GM18868 (cell line): Measurements from ENCODE around the gene LXN.

Experiments used
- ATAC-seq: cut with Tn5 transposase; IDR thresholded peaks from one replicate; pipeline ENCODE4 v1.9.1; 2021; ENCODE audit warnings: mild to moderate bottlenecking, moderate library complexity; ENCODE audit not compliant: unreplicated experiment

Gene LXN

DNA sequence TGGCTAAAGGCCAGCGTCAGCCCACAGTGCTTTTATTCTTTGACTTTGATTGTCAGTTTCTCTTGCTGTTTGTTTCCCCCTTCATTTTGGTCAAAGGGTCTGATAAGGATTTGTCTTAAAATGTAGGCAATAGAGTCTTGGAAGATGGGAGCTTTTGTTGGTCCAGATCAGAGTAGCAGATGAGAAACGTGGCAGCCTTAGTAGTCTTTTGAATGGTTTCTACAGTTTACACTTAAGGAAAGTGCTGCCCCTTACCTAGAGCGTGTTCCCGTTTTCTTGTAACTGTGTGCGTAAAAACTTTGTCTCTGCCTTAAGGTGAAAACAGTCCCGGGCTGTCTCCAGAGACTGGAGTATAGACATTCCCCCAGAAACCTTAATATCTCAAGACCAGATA, 630 bp downstream of the LXN start:
- ATAC-seq = peak; percentile 3

DNA sequence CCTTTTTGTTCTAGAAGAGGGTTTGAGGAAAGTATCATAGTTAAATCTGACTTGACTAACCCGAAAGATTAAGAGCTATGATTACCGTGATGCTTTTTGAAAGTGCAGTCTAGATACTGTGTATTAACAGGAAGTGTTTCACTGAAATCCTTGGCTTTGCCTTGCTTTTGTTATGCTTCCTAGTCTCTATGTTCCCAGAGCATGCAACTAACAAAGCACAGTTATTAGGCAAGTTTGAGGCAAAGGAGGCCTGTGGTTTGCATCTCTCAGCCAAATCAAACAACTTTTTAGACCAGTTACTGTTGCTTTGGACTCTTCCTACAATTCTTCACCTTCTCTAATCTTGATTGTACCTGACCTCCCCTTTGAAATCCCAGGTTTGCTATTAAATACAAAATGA, 3.9 kb downstream of the LXN start:
- ATAC-seq = no peak

DNA sequence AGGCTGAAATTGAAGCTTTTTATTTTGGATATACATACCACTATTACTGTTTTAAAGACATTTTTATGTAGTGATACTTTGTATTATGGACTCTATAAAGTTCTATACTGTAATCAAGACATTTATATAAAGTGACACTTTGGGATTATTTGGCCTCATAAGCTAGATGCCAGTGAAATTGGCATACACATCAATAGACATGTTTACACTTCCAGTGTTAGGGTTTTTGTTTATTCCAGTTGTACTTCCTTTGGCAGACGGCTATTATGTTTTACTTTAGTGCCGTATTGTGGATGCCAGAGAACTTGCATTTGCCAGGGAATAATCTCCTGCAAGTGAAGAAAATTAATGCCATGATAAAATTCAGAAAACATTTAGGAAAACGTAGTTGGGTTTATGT, 6.0 kb downstream of the LXN start:
- ATAC-seq = no peak

- no peak for ATAC-seq
Measured at GRCh38 chr3:158663832-158664231, 8.6 kb downstream of the LXN start.

- no peak for ATAC-seq
Measured at GRCh38 chr3:158663246-158663645, 9.2 kb downstream of the LXN start.

- no peak for ATAC-seq
Measured at GRCh38 chr3:158660711-158661110, 11.7 kb downstream of the LXN start.

DNA sequence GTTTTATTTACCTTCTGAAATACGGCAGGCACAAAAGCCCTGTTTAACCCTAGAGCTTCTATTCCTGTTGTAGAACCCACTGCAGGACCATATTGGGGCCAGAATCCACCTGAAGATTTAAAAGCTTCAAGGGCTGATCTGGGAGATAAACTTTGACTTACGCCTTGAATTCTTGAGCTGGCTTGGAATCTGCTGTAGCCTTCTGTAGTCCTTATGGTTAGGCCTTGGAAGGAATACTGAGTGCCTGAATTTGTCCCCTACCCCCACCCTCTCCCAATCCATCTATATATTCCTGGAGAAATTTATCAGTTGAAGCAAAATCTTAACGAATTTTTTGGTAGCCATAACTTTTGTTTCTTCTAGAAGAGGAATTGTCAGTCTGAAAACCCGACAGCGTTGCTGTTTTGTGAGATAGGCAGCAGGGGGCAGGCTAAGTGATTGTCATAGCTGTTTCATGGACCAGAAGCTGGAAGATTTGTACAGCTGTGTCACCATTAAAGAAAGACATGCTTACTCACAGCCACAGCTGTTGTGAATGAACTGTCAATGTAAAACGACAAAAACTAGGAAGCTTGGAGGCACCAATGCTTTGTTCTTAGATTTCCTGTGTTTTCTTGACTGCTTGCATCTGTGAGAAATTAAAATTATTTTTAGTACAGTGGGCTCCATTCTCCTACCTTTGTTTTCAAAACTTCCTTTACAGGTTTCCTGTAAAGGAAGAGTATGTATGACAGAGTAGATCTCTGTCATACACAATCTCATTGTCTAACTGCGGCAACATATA, 12.8 kb downstream of the LXN start:
- peak; percentile 96 for ATAC-seq

- no peak for ATAC-seq
Measured at GRCh38 chr3:158658889-158659288, 13.6 kb downstream of the LXN start.

GRCh38 chr3:158652463-158652862, 20.0 kb downstream of the LXN start:
- ATAC-seq = no peak

- ATAC-seq = no peak
Measured at GRCh38 chr3:158651192-158651591, 21.3 kb downstream of the LXN start.

GRCh38 chr3:158649791-158650190, 22.7 kb downstream of the LXN start:
- ATAC-seq = no peak

DNA sequence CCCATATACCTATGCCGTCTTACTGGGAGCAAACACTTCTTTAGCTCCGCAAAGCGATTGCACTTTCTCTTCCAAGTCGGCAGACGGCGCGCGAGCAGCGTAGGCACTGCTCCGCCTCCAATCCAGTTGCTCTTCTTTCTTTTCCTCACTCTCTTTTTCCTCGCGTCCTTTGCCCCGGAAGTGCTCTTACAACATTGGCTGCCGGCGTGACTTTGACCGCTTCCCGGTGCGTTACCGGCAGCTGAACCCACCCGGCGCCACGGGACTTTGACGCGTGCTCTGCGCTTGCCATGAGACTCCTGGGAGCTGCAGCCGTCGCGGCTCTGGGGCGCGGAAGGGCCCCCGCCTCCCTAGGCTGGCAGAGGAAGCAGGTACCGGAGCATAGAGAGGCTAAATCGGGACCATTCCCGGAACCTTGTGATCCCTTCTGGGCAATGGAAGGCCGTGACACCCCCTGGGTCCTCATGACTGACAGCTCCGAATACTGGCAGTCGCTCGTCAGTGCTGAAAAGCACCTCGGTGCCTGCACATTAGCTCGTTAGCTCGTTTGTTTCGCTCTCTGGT, 28.0 kb downstream of the LXN start, which contains the start of gene GFM1:
GFM1 (plus strand) TSS at position 183 of the 564 bp plus-strand sequence; CDS start at position 291, 108 bp downstream.
- peak; percentile 98 for ATAC-seq

- no peak for ATAC-seq
Measured at GRCh38 chr3:158642474-158643210, 29.8 kb downstream of the LXN start.

DNA sequence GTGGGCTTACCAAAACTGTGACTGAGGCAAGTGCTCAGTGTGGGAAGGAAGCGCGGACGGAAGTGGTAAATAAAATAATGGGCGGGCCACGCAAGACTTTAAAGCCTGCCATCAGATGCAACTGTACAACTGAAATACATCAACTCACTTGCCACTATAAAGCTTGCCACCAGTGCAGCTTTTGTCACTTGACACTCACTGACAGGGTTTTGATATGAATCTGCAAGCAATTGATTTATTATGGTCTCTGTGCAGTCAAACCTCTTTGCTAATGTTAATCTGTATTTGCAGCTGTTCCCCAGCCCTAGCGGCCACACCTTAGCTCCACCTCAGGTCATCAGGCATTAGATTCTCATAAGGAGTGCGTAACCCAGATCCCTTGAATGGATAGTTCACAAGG, 30.4 kb downstream of the LXN start:
- no peak for ATAC-seq

DNA sequence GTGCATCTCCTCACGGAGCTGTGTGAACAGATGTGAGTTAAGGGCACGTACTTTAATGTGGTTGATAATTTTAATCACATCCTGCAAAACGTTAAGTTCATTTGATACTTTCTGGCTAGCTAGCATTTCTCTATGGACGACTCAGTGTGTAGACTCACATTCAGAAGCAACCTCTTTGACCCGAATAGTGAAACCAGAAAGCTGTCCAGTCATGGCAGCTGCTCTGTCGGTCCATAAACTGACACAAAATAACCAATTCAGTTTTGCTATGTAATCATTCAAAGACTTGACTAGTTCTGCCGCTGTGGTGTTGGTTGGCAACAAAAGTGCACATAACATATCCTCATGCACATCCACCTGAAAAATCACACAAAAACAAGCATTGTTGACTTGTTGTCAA, 31.8 kb downstream of the LXN start:
- ATAC-seq = no peak

- no peak for ATAC-seq
Measured at GRCh38 chr3:158631981-158632380, 40.5 kb downstream of the LXN start.

DNA sequence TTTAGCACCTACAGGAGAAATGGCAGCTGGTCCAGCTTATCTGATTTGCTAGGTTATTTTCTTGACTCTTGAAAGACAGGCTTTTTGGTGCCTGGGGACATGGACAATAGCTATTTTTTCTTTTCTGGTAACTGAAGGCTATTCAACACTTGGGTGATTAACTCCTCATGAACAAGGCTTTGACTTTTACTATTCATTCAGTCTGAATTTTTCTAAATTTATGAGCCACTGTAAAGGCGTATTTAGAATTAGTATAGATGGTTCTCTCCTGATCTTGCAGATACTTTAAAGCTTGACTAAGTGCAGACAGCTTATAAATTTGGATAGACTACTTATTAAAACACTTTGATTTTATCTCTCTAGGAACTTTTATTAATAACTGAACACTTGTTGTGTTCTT, 46.6 kb downstream of the LXN start:
- ATAC-seq = no peak

GRCh38 chr3:158617982-158618875, 54.2 kb downstream of the LXN start:
- ATAC-seq = no peak
